GM19455 (cell line): Measurements from ENCODE around the gene FOXN4.

ENCODE experiments used
- ATAC-seq: cut with Tn5 transposase; IDR thresholded peaks from one replicate; pipeline ENCODE4 v1.9.1; 2021; ENCODE audit not compliant: unreplicated experiment

Gene FOXN4

GRCh38 chr12:109281452-109281851 is 27.6 kb downstream of the FOXN4 start:
- no peak for ATAC-seq

GRCh38 chr12:109279525-109279924 is 29.6 kb downstream of the FOXN4 start:
- no peak for ATAC-seq

- ATAC-seq, result no peak
Observed at GRCh38 chr12:109278912-109279311, 30.2 kb downstream of the FOXN4 start.

- ATAC-seq, result no peak
Observed at GRCh38 chr12:109277899-109278762, 31.0 kb downstream of the FOXN4 start.

GRCh38 chr12:109277255-109277898 is 31.7 kb downstream of the FOXN4 start:
- ATAC-seq, result no peak

- no peak for ATAC-seq
Observed at GRCh38 chr12:109276160-109276559, 32.9 kb downstream of the FOXN4 start.

GRCh38 chr12:109275173-109275572 is 33.9 kb downstream of the FOXN4 start:
- no peak for ATAC-seq

- no peak for ATAC-seq
Observed at GRCh38 chr12:109274381-109274780, 34.7 kb downstream of the FOXN4 start.

- ATAC-seq, result no peak
Observed at GRCh38 chr12:109273354-109273753, 35.7 kb downstream of the FOXN4 start.

GRCh38 chr12:109271418-109271817 is 37.7 kb downstream of the FOXN4 start:
- no peak for ATAC-seq

- ATAC-seq, result no peak
Observed at GRCh38 chr12:109270494-109270893, 38.6 kb downstream of the FOXN4 start.

- ATAC-seq, result no peak
Observed at GRCh38 chr12:109269428-109269827, 39.7 kb downstream of the FOXN4 start.

GRCh38 chr12:109268896-109269295 is 40.2 kb downstream of the FOXN4 start:
- ATAC-seq, result no peak

GRCh38 chr12:109267361-109267760 is 41.7 kb downstream of the FOXN4 start:
- no peak for ATAC-seq

- no peak for ATAC-seq
Observed at GRCh38 chr12:109266106-109266879, 42.8 kb downstream of the FOXN4 start.

- no peak for ATAC-seq
Observed at GRCh38 chr12:109264943-109265650, 44.0 kb downstream of the FOXN4 start.

- ATAC-seq, result no peak
Observed at GRCh38 chr12:109264095-109264942, 44.8 kb downstream of the FOXN4 start.

GRCh38 chr12:109263439-109263838 is 45.6 kb downstream of the FOXN4 start:
- ATAC-seq, result no peak

- ATAC-seq, result no peak
Observed at GRCh38 chr12:109261939-109262338, 47.1 kb downstream of the FOXN4 start.

- no peak for ATAC-seq
Observed at GRCh38 chr12:109261087-109261486, 48.0 kb downstream of the FOXN4 start.
